Skeletal muscle tissue (tissue), 4 donors: ENCODE measurements around the gene DNMT1. TPM values are rescaled to one million over a fixed set of nuclear protein-coding genes. Genes with fewer than 3 reads are reported as not detected.
"Not testable (repeated sequence)": the region's sequence is repeated elsewhere in the genome, so short reads cannot be mapped to it uniquely, and the experiment has no call there.

Experiments
- H3K27ac ChIP-seq: one replicate; pipeline ENCODE4 v1.7.0; 2013; ENCODE audit warnings: mild to moderate bottlenecking, low read depth, low read length, inconsistent platforms
- H3K27me3 ChIP-seq, 3 donors: one replicate each; pipeline ENCODE4 v1.7.0; 2013; ENCODE audit warnings: low read length in 3 of 3; ENCODE audit not compliant: control insufficient read depth in 3 of 3, insufficient read depth in 3 of 3
- H3K36me3 ChIP-seq, 3 donors: one replicate each; pipeline ENCODE4 v1.7.0; 2013; ENCODE audit warnings: low read length in 3 of 3; ENCODE audit not compliant: control insufficient read depth in 3 of 3, insufficient read depth in 3 of 3
- H3K4me1 ChIP-seq, 3 donors: one replicate each; pipeline ENCODE4 v1.7.0; 2013; ENCODE audit warnings: low read length in 3 of 3, mild to moderate bottlenecking in 3 of 3; ENCODE audit not compliant: control insufficient read depth in 3 of 3, insufficient read depth in 3 of 3
- H3K4me3 ChIP-seq, 3 donors: one replicate each; pipeline ENCODE4 v1.7.0; 2013; ENCODE audit warnings: low read length in 3 of 3
- H3K9ac ChIP-seq, 3 donors: one replicate each; pipeline ENCODE4 v1.7.0; 2013; ENCODE audit warnings: low read length in 3 of 3, mild to moderate bottlenecking in 3 of 3, moderate library complexity in 2 of 3, low read depth in 1 of 3
- H3K9me3 ChIP-seq, 3 donors: one replicate each; pipeline ENCODE4 v1.7.0; 2013; ENCODE audit warnings: low read length in 3 of 3; ENCODE audit not compliant: control insufficient read depth in 3 of 3
- total RNA-seq: library from RNA; depleted of rRNA; stranded (reverse); fragments of >200 nt; gene quantifications from one replicate; pipeline ENCODE4 v1.2.3, GENCODE V29; 2014
- donor health status: Osteomylitis.

DNMT1 gene
- 25.6 TPM for total RNA-seq

- Histone ChIP-seq H3K9me3 (no peaks in the 10 kb centered on the region), H3K9ac (peak within 1 kb of the TSS; percentile 78 to 84 (median 80)), H3K4me3 (peak within 1 kb of the TSS; percentile 77 to 86 (median 85)), H3K27ac (peak within 1 kb of the TSS; percentile 75), H3K27me3 (no peaks in the 10 kb centered on the region), H3K4me1 (peaks cover 13 to 15% (median 14%) of the 10 kb centered on the region in 3 donors), H3K36me3 (peaks cover 0 to 2% (median 0%) of the 10 kb centered on the region in 3 donors)
These were observed at the start of gene DNMT1 for GRCh38 chr19:10194500-10195198. Gene DNMT1, minus strand, starts transcription at chr19:10194953. Its CDS starts 54 bp downstream, at chr19:10194899.

GRCh38 chr19:10243606-10244005 lies 48.9 kb upstream of the DNMT1 start:
- no peak overlapping the region for H3K27ac ChIP-seq
- H3K4me3 ChIP-seq, result no peak overlapping the region
- no peaks in the 10 kb centered on the region for H3K9me3 ChIP-seq
- no peak overlapping the region for H3K9ac ChIP-seq
- peaks cover 0 to 1% (median 0%) of the 10 kb centered on the region in 3 donors for H3K4me1 ChIP-seq
- H3K36me3 ChIP-seq, result no peaks in the 10 kb centered on the region
- H3K27me3 ChIP-seq, result no peaks in the 10 kb centered on the region

- H3K4me1 ChIP-seq, H3K4me3 ChIP-seq, H3K9me3 ChIP-seq, H3K36me3 ChIP-seq, H3K27ac ChIP-seq, H3K27me3 ChIP-seq, H3K9ac ChIP-seq: not testable (repeated sequence)
These were observed 47.2 kb upstream of the DNMT1 start for GRCh38 chr19:10241826-10242449.

DNA sequence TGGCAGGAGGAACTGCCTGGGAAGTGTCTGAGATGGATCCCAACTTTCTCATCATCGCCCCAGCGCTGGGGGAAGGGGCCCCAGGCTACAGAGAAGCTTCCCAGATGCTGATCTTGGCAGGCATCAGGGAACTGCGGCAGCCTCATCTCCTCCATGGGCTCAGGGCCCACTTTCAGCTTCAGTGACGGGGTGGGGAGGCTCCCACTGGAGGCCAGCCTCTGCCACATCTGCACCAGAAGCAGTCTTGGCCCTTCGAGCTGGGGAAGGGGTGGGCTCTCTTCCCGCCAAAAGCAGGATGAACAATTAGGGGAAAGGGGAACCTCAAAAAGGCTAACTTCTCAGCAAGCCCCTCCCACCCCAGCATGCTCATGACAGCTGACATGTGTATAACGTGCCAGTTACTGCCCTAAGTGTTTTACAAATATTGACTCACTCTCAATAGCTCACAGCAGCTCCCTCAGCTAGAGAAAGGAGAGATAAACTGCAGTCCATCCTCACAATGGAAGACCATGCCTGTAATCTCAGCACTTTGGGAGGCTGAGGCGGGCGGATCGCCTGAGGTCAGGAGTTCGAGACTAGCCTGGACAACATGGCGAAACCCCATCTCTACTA lies 43.5 kb upstream of the DNMT1 start:
- Histone ChIP-seq H3K36me3 (no peaks in the 10 kb centered on the region), H3K4me1 (peaks cover 0 to 9% (median 6%) of the 10 kb centered on the region in 3 donors), H3K9me3 (no peaks in the 10 kb centered on the region), H3K9ac (no peak overlapping the region), H3K4me3 (no peak overlapping the region), H3K27ac (peak overlapping the region; percentile 66), H3K27me3 (no peaks in the 10 kb centered on the region)

GRCh38 chr19:10237702-10238101 lies 42.9 kb upstream of the DNMT1 start:
- H3K4me3 ChIP-seq, result no peak overlapping the region
- no peaks in the 10 kb centered on the region for H3K9me3 ChIP-seq
- peak overlapping the region in 1 of 3 donors; percentile 14 for H3K9ac ChIP-seq
- H3K27ac ChIP-seq, result peak overlapping the region; percentile 66
- H3K36me3 ChIP-seq, result no peaks in the 10 kb centered on the region
- H3K27me3 ChIP-seq, result no peaks in the 10 kb centered on the region
- H3K4me1 ChIP-seq, result peaks cover 0 to 9% (median 6%) of the 10 kb centered on the region in 3 donors

GRCh38 chr19:10235409-10235808 lies 40.7 kb upstream of the DNMT1 start:
- Histone ChIP-seq H3K4me1 (peaks cover 6 to 10% (median 9%) of the 10 kb centered on the region in 3 donors), H3K27ac (peak overlapping the region; percentile 61), H3K27me3 (peaks cover 2 to 14% (median 2%) of the 10 kb centered on the region in 3 donors)
- H3K9me3 ChIP-seq, H3K36me3 ChIP-seq, H3K9ac ChIP-seq, H3K4me3 ChIP-seq: not testable (repeated sequence)

GRCh38 chr19:10235003-10235402 lies 40.2 kb upstream of the DNMT1 start:
- Histone ChIP-seq H3K36me3 (no peaks in the 10 kb centered on the region), H3K27ac (no peak overlapping the region), H3K9ac (no peak overlapping the region), H3K27me3 (peaks cover 5 to 18% (median 6%) of the 10 kb centered on the region in 3 donors), H3K4me1 (peaks cover 10 to 13% (median 13%) of the 10 kb centered on the region in 3 donors), H3K9me3 (no peaks in the 10 kb centered on the region), H3K4me3 (no peak overlapping the region)

DNA sequence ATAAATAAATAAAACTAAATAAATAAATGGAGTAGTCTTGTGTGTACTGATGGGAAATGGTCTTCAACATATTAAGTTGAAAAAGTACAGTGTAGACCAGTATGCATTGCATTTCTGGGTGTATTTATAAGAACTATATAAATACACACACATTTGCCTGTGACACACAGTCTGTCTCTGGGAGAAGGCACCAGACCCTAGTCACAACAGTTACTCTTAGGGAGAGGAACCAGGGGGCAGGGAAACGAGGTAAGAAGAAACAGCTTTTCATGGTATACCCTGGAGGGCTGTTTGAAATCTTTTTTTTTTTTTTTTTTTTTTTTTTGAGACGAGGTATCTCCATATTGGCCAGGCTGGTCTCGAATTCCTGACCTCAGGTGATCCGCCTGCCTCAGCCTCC lies 39.2 kb upstream of the DNMT1 start:
- Histone ChIP-seq H3K9me3 (no peaks in the 10 kb centered on the region), H3K9ac (no peak overlapping the region), H3K4me3 (no peak overlapping the region), H3K4me1 (peaks cover 13 to 20% (median 14%) of the 10 kb centered on the region in 3 donors), H3K27me3 (peaks cover 5 to 25% (median 6%) of the 10 kb centered on the region in 3 donors), H3K36me3 (no peaks in the 10 kb centered on the region), H3K27ac (no peak overlapping the region)

GRCh38 chr19:10231612-10232228 lies 37.0 kb upstream of the DNMT1 start:
- peaks cover 5 to 36% (median 11%) of the 10 kb centered on the region in 3 donors for H3K27me3 ChIP-seq
- H3K4me3 ChIP-seq, result peak overlapping the region in 1 of 3 donors; percentile 22
- no peaks in the 10 kb centered on the region for H3K9me3 ChIP-seq
- no peaks in the 10 kb centered on the region for H3K36me3 ChIP-seq
- H3K27ac ChIP-seq, result peak overlapping the region; percentile 75
- H3K9ac ChIP-seq, result peak overlapping the region in 1 of 3 donors; percentile 3
- H3K4me1 ChIP-seq, result peaks cover 4 to 18% (median 16%) of the 10 kb centered on the region in 3 donors
